GM19468 (cell line): ENCODE results near the gene NPTXR.

ENCODE experiments used
- ATAC-seq: cut with Tn5 transposase; IDR thresholded peaks from one replicate; pipeline ENCODE4 v1.9.1; 2021; ENCODE audit warnings: mild to moderate bottlenecking, moderate library complexity, moderate number of reproducible peaks; ENCODE audit not compliant: unreplicated experiment; ENCODE audit errors: extremely low read depth

NPTXR gene

GRCh38 chr22:38843657-38844314, at the start of gene NPTXR:
Gene NPTXR (minus strand): TSS chr22:38844028.
- ATAC-seq, result no peak

GRCh38 chr22:38891256-38891655, 47.4 kb upstream of the NPTXR start:
- ATAC-seq, result no peak

- no peak for ATAC-seq
Measured at GRCh38 chr22:38890377-38890776, 46.5 kb upstream of the NPTXR start.

GRCh38 chr22:38886333-38886732, 42.5 kb upstream of the NPTXR start:
- ATAC-seq, result no peak

GRCh38 chr22:38882972-38883622, 39.3 kb upstream of the NPTXR start:
- no peak for ATAC-seq

GRCh38 chr22:38881997-38882879, 38.4 kb upstream of the NPTXR start:
- ATAC-seq, result no peak

GRCh38 chr22:38881464-38881871, 37.6 kb upstream of the NPTXR start:
- ATAC-seq, result no peak

- ATAC-seq, result no peak
Measured at GRCh38 chr22:38879961-38880360, 36.1 kb upstream of the NPTXR start.

GRCh38 chr22:38879108-38879729, 35.4 kb upstream of the NPTXR start:
- ATAC-seq, result no peak

- no peak for ATAC-seq
Measured at GRCh38 chr22:38878001-38878400, 34.2 kb upstream of the NPTXR start.

GRCh38 chr22:38874529-38875222, 30.8 kb upstream of the NPTXR start:
- ATAC-seq, result no peak

- no peak for ATAC-seq
Measured at GRCh38 chr22:38873469-38874411, 29.9 kb upstream of the NPTXR start.

- no peak for ATAC-seq
Measured at GRCh38 chr22:38872831-38873248, 29.0 kb upstream of the NPTXR start.

- ATAC-seq, result peak; percentile 30
Measured at GRCh38 chr22:38872172-38872830, 28.5 kb upstream of the NPTXR start, which contains the start of gene CBX6. Gene CBX6 (minus strand): TSS chr22:38872216. CDS start chr22:38872190, 26 bp downstream.

GRCh38 chr22:38871360-38872171, 27.7 kb upstream of the NPTXR start:
- no peak for ATAC-seq

GRCh38 chr22:38870791-38871359, 27.0 kb upstream of the NPTXR start:
- no peak for ATAC-seq

- no peak for ATAC-seq
Measured at GRCh38 chr22:38870312-38870741, 26.5 kb upstream of the NPTXR start.
